HepG2 (cell line): Measurements from ENCODE around the gene CBL. TPM values are rescaled to one million over a fixed set of nuclear protein-coding genes. Genes with fewer than 3 reads are reported as not detected.

Source experiments
- ATF5 ChIP-seq: sonication (generic); formaldehyde crosslinking; IDR thresholded peaks from 2 replicates; pipeline ENCODE4 v1.4.0; 2020; ENCODE audit warnings: mild to moderate bottlenecking, low read depth, missing genetic modification reagents
- BORCS8-MEF2B ChIP-seq: sonication (generic); formaldehyde crosslinking; IDR thresholded peaks from 2 replicates; pipeline ENCODE4 v1.8.0; 2022; ENCODE audit warnings: mild to moderate bottlenecking, missing genetic modification reagents
- CBX5 ChIP-seq: sonication (generic); formaldehyde crosslinking; IDR thresholded peaks from 2 replicates; pipeline ENCODE4 v1.4.0; 2020; ENCODE audit warnings: missing genetic modification reagents, borderline replicate concordance
- FOXA1 ChIP-seq, 2 experiments: fragments of 450-650 bp in 1 of 2; sonication (generic) in 1 of 2; formaldehyde crosslinking in 1 of 2; IDR thresholded peaks; 2 replicates each; pipeline versions ENCODE4 v1.4.0 to v1.6.1; 2016 to 2020; ENCODE audit warnings: missing genetic modification reagents in 1 of 2
- FOXO1 ChIP-seq: sonication (generic); formaldehyde crosslinking; IDR thresholded peaks from 2 replicates; pipeline ENCODE4 v1.4.0; 2020; ENCODE audit warnings: missing genetic modification reagents
- KLF16 ChIP-seq, 2 experiments: sonication (generic) in 1 of 2; formaldehyde crosslinking in 1 of 2; IDR thresholded peaks; 2 replicates each; pipeline versions ENCODE4 v1.6.1 to v1.8.0; 2016 to 2023; ENCODE audit warnings: missing genetic modification reagents in 2 of 2, missing compliant biosample characterization in 1 of 2
- NR2F1 ChIP-seq, 2 experiments: fragments of 450-650 bp in 1 of 2; formaldehyde crosslinking in 1 of 2; IDR thresholded peaks; 2 replicates each; pipeline versions ENCODE4 v1.5.0 to v1.6.1; 2016 to 2020; ENCODE audit warnings: mild to moderate bottlenecking in 1 of 2, missing compliant biosample characterization in 1 of 2, missing genetic modification reagents in 1 of 2, moderate library complexity in 1 of 2
- PAXIP1 ChIP-seq: sonication (generic); formaldehyde crosslinking; conservative IDR thresholded peaks from 2 replicates; pipeline ENCODE4 v1.4.0; 2020; ENCODE audit warnings: mild to moderate bottlenecking, missing genetic modification reagents, moderate library complexity
- RXRB ChIP-seq: IDR thresholded peaks from 2 replicates; pipeline ENCODE4 v1.6.1; 2016; ENCODE audit warnings: borderline replicate concordance, missing genetic modification reagents, missing compliant biosample characterization
- SMAD1 ChIP-seq: sonication (generic); formaldehyde crosslinking; IDR thresholded peaks from 2 replicates; pipeline ENCODE4 v1.4.0; 2020; ENCODE audit warnings: missing genetic modification reagents, low read depth, mild to moderate bottlenecking, borderline replicate concordance
- SOX13 ChIP-seq, 3 experiments: fragments of 450-650 bp in 1 of 3; sonication (generic) in 1 of 3; formaldehyde crosslinking in 1 of 3; IDR thresholded peaks in 2 of 3; conservative IDR thresholded peaks in 1 of 3; 2 replicates each; pipeline versions ENCODE4 v1.5.0 to v1.6.1; 2016 to 2020; ENCODE audit warnings: antibody characterized with exemption in 1 of 3, mild to moderate bottlenecking in 1 of 3, missing compliant biosample characterization in 1 of 3, missing genetic modification reagents in 1 of 3, moderate library complexity in 1 of 3
- ZFP62 ChIP-seq: sonication (generic); formaldehyde crosslinking; IDR thresholded peaks from 2 replicates; pipeline ENCODE4 v1.4.0; 2020; ENCODE audit warnings: missing genetic modification reagents
- ZNF280B ChIP-seq: sonication (generic); formaldehyde crosslinking; IDR thresholded peaks from 2 replicates; pipeline ENCODE4 v1.5.0; 2020; ENCODE audit warnings: missing genetic modification reagents, mild to moderate bottlenecking, borderline replicate concordance
- ZNF564 ChIP-seq: sonication (generic); formaldehyde crosslinking; IDR thresholded peaks from 2 replicates; pipeline ENCODE4 v1.8.1; 2023; ENCODE audit warnings: mild to moderate bottlenecking, missing genetic modification reagents
- ZNF580 ChIP-seq: IDR thresholded peaks from 2 replicates; pipeline ENCODE4 v1.6.1; 2016; ENCODE audit warnings: low read depth, borderline replicate concordance
- polyA plus RNA-seq, 8 experiments: library from polyadenylated mRNA; depleted of rRNA in 3 of 8; stranded (reverse) in 7 of 8; unstranded in 1 of 8; fragments of >200 nt; fragmentation: Illumina TruSeq in 4 of 8; extraction: Trizol in 4 of 8; gene quantifications; 2 replicates each; pipeline versions ENCODE4 v1.2.1 to v1.2.3, GENCODE V29; 2011 to 2016; ENCODE audit warnings: low read depth in 4 of 8, missing spikeins in 1 of 8, mixed read lengths in 1 of 8; ENCODE audit not compliant: insufficient read depth in 1 of 8
- total RNA-seq, 5 experiments: library from RNA; depleted of rRNA; stranded (reverse); fragments of >200 nt; fragmentation: Illumina TruSeq; extraction: Trizol; gene quantifications; 2 replicates each; pipeline ENCODE4 v1.2.3, GENCODE V29; 2016; ENCODE audit warnings: low read depth in 1 of 5
- TF ChIP-seq, protein P1 (sequence below), 2 experiments: sonication (generic) in 1 of 2; formaldehyde crosslinking in 1 of 2; IDR thresholded peaks; 2 replicates each; pipeline versions ENCODE4 v1.4.0 to v1.6.1; 2016 to 2020; ENCODE audit warnings: borderline replicate concordance in 1 of 2, low read depth in 1 of 2, mild to moderate bottlenecking in 1 of 2, missing genetic modification reagents in 1 of 2

The CBL gene
- total and polyA plus RNA-seq, 2 of the 13 experiments (the other 11 are each of a cell fraction or from before 2014, with no cell fraction given), result 6.6 to 7.4 TPM

GRCh38 chr11:119352857-119353260 lies 146.7 kb downstream of the CBL start (continued):
- TF ChIP-seq, protein P1, sequence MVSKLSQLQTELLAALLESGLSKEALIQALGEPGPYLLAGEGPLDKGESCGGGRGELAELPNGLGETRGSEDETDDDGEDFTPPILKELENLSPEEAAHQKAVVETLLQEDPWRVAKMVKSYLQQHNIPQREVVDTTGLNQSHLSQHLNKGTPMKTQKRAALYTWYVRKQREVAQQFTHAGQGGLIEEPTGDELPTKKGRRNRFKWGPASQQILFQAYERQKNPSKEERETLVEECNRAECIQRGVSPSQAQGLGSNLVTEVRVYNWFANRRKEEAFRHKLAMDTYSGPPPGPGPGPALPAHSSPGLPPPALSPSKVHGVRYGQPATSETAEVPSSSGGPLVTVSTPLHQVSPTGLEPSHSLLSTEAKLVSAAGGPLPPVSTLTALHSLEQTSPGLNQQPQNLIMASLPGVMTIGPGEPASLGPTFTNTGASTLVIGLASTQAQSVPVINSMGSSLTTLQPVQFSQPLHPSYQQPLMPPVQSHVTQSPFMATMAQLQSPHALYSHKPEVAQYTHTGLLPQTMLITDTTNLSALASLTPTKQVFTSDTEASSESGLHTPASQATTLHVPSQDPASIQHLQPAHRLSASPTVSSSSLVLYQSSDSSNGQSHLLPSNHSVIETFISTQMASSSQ (IDR thresholded peaks at IDR 0.05; ENCODE audit: low read depth), result no peak
- TF ChIP-seq, protein P1 (CRISPR knock-in tag; IDR thresholded peaks at IDR 0.05; ENCODE audit: borderline replicate concordance), result 0 out of 2 replicates have a peak, but pooled peaks have one; percentile 21
- TF ChIP-seq FOXA1 (IDR thresholded peaks at IDR 0.05) (no peak), FOXA1 (CRISPR knock-in tag; IDR thresholded peaks at IDR 0.05) (peak; percentile 51), NR2F1 (CRISPR knock-in tag; IDR thresholded peaks at IDR 0.05) (no peak), ZFP62 (CRISPR knock-in tag) (no peak), SMAD1 (CRISPR knock-in tag) (no peak), KLF16 (CRISPR knock-in tag; IDR thresholded peaks at IDR 0.05) (peak in 1 of 2 experiments; percentile 41; a peak in 1 of 4 replicates), FOXO1 (no peak; the same call in 1 of the 2 replicates), RXRB (CRISPR knock-in tag) (peak; percentile 46; the same call in 1 of the 2 replicates), ZNF580 (CRISPR knock-in tag) (peak; percentile 41; the same call in 1 of the 2 replicates), CBX5 (no peak), SOX13 (IDR thresholded peaks at IDR 0.05) (no peak), SOX13 (CRISPR knock-in tag; conservative IDR thresholded peaks at IDR 0.05 in 1 of 2, IDR thresholded peaks at IDR 0.05 in 1 of 2) (peak in 1 of 2 experiments; percentile 87; a peak in 2 of 4 replicates), BORCS8-MEF2B (CRISPR knock-in tag) (no peak), ZNF564 (no peak), ZNF280B (CRISPR knock-in tag) (no peak), PAXIP1 (peak; percentile 58), ATF5 (CRISPR knock-in tag) (no peak)
